ENCODE results near the gene TEX13C. TPM values are rescaled to one million over a fixed set of nuclear protein-coding genes. Genes with fewer than 3 reads are reported as not detected.

TEX13C gene
- total and polyA plus RNA-seq, 2 of the 8 experiments (the other 6 are each of a cell fraction or from before 2014, with no cell fraction given) = 0.03 to 0.09 TPM

GRCh38 chrX:125287282-125287681 is 32.4 kb upstream of the TEX13C start:
- Histone ChIP-seq H2BK15ac (ENCODE audit: low read length) (no peak overlapping the region), H3K56ac (replicated peaks; ENCODE audit: insufficient read length, low read depth, low read length) (no peak overlapping the region), H2AK5ac (ENCODE audit: low read depth, low read length) (no peak overlapping the region), H3K4ac (replicated peaks; ENCODE audit: insufficient read length, low read depth, low read length) (no peak overlapping the region), H2BK20ac (ENCODE audit: low read length) (no peak overlapping the region), H4K5ac (ENCODE audit: insufficient read length, low read depth, low read length) (no peak overlapping the region), H3K36me3 (ENCODE audit: control insufficient read depth in 2 of 4, insufficient read depth in 4 of 4, low read length in 3 of 4) (no peaks in the 10 kb centered on the region), H3K14ac (ENCODE audit: insufficient read length) (no peak overlapping the region), H3K23me2 (ENCODE audit: low read depth, low read length) (no peaks in the 10 kb centered on the region), H3K4me1 (replicated peaks in 1 of 4; ENCODE audit: control insufficient read depth in 3 of 4, insufficient read depth in 4 of 4, low read length in 3 of 4) (no peaks in the 10 kb centered on the region), H2AFZ (ENCODE audit: low read length) (no peak overlapping the region), H3K27ac (ENCODE audit: low read depth, low read length) (no peak overlapping the region), H4K91ac (replicated peaks; ENCODE audit: insufficient read length, low read length) (no peak overlapping the region), H2BK120ac (replicated peaks; ENCODE audit: low read depth, low read length) (no peak overlapping the region), H3K79me1 (ENCODE audit: low read depth, low read length) (no peaks in the 10 kb centered on the region), H3K23ac (ENCODE audit: insufficient read length) (no peak overlapping the region), H4K20me1 (replicated peaks in 1 of 2; ENCODE audit: control insufficient read depth in 1 of 2, insufficient read depth in 2 of 2, low read length in 2 of 2) (no peaks in the 10 kb centered on the region), H4K8ac (ENCODE audit: extremely low read depth, insufficient read depth, low read length) (no peak overlapping the region), H3K9me3 (ENCODE audit: insufficient read depth in 2 of 2, low read depth in 1 of 2, low read length in 1 of 2) (no peaks in the 10 kb centered on the region), H3K79me2 (ENCODE audit: control insufficient read depth in 1 of 2, insufficient read depth in 2 of 2, low read length in 2 of 2) (no peaks in the 10 kb centered on the region), H3K18ac (ENCODE audit: extremely low read depth, low read length) (no peak overlapping the region), H3K4me2 (ENCODE audit: insufficient read depth in 1 of 2, low read depth in 2 of 2, low read length in 2 of 2) (no peak overlapping the region), H3K9ac (replicated peaks in 1 of 4; ENCODE audit: extremely low read depth in 1 of 4, low read depth in 3 of 4, low read length in 3 of 4) (no peak overlapping the region), H3K27me3 (replicated peaks in 1 of 4; ENCODE audit: control insufficient read depth in 3 of 4, extremely low read depth in 1 of 4, insufficient read depth in 3 of 4, low read length in 3 of 4) (no peaks in the 10 kb centered on the region), H2BK12ac (ENCODE audit: low read depth, low read length) (no peak overlapping the region), H3K4me3 (ENCODE audit: extremely low read depth in 1 of 4, insufficient read depth in 2 of 4, low read depth in 3 of 4, low read length in 4 of 4) (no peak overlapping the region), H2BK5ac (ENCODE audit: low read depth, low read length) (no peak overlapping the region)
- DNase-seq (ENCODE audit: low read depth in 1 of 2, low spot score in 2 of 2) = no peak
- ChIA-PET CTCF (ENCODE audit: partially characterized antibody) (interaction anchor here (0.8 kb wide), 1 partner anchor 81 kb away, joined by 4 read pairs; no protein-coding TSS in a partner anchor), POLR2A (ENCODE audit: partially characterized antibody) (no interaction called here)
- no peak for FAIRE-seq
- 80% methylated on average over 1 of the region's 3 CpGs; no CpG with 5 or more reads in 1 of the 2 experiments for WGBS, 2 experiments (ENCODE audit: extremely low coverage in 1 of 2, insufficient coverage in 1 of 2, insufficient read length in 1 of 2, insufficient replicate concordance in 2 of 2, low coverage in 1 of 2, low lambda C conversion rate in 2 of 2, missing lambda C conversion rate in 1 of 2)
- TF ChIP-seq SIX5 (IDR thresholded peaks at IDR 0.05; ENCODE audit: low read depth, low read length) (no peak), TCF12 (IDR thresholded peaks at IDR 0.05; ENCODE audit: low read depth, low read length) (no peak), HDAC2 (IDR thresholded peaks at IDR 0.05; ENCODE audit: borderline replicate concordance in 1 of 2, low read depth in 2 of 2, low read length in 2 of 2) (no peak), TAF7 (optimal IDR thresholded peaks at IDR 0.05; ENCODE audit: borderline replicate concordance, low read depth, low read length) (no peak), MAFK (IDR thresholded peaks at IDR 0.05; ENCODE audit: low read depth, low read length) (no peak), NRF1 (IDR thresholded peaks at IDR 0.05; ENCODE audit: low read depth, low read length) (no peak), RAD21 (IDR thresholded peaks at IDR 0.05 in 1 of 2, conservative IDR thresholded peaks at IDR 0.05 in 1 of 2; ENCODE audit: low read depth in 2 of 2, low read length in 2 of 2) (no peak), SUZ12 (IDR thresholded peaks at IDR 0.05; ENCODE audit: low read length) (no peak), SIRT6 (IDR thresholded peaks at IDR 0.05; ENCODE audit: low read length) (no peak), BCL11A (IDR thresholded peaks at IDR 0.05; ENCODE audit: low read depth in 2 of 2, low read length in 2 of 2) (no peak), KDM4A (IDR thresholded peaks at IDR 0.05; ENCODE audit: low read depth, low read length, severe bottlenecking) (no peak), EP300 (IDR thresholded peaks at IDR 0.05; ENCODE audit: borderline replicate concordance in 1 of 2, low read depth in 2 of 2, low read length in 2 of 2) (no peak), CREB1 (IDR thresholded peaks at IDR 0.05) (no peak), TBP (IDR thresholded peaks at IDR 0.05; ENCODE audit: low read depth, low read length) (no peak), ASH2L (IDR thresholded peaks at IDR 0.05; ENCODE audit: low read length) (no peak)

Measured in H1 (cell line).